ENCODE results near the gene ADARB2.
"Not testable (repeated sequence)": the region's sequence is repeated elsewhere in the genome, so short reads cannot be mapped to it uniquely, and the experiment has no call there.

The ADARB2 gene

GRCh38 chr10:1414893-1415292, 322.4 kb downstream of the ADARB2 start:
- DNase-seq = no peak

GRCh38 chr10:1414346-1414745, 323.0 kb downstream of the ADARB2 start:
- not testable (repeated sequence) for DNase-seq

GRCh38 chr10:1413823-1414222, 323.5 kb downstream of the ADARB2 start:
- DNase-seq = no peak

GRCh38 chr10:1413256-1413655, 324.1 kb downstream of the ADARB2 start:
- no peak for DNase-seq

GRCh38 chr10:1412531-1413189, 324.7 kb downstream of the ADARB2 start:
- DNase-seq = no peak

GRCh38 chr10:1411956-1412355, 325.4 kb downstream of the ADARB2 start:
- no peak for DNase-seq

GRCh38 chr10:1411451-1411850, 325.9 kb downstream of the ADARB2 start:
- no peak for DNase-seq

- no peak for DNase-seq
These were observed 326.6 kb downstream of the ADARB2 start for GRCh38 chr10:1410469-1411395.

- DNase-seq = no peak
These were observed 327.3 kb downstream of the ADARB2 start for GRCh38 chr10:1410032-1410431.

- no peak for DNase-seq
These were observed 327.9 kb downstream of the ADARB2 start for GRCh38 chr10:1409392-1409791.

GRCh38 chr10:1408651-1409367, 328.5 kb downstream of the ADARB2 start:
- DNase-seq = no peak

GRCh38 chr10:1406967-1407945, 330.1 kb downstream of the ADARB2 start:
- no peak for DNase-seq

- no peak for DNase-seq
These were observed 331.0 kb downstream of the ADARB2 start for GRCh38 chr10:1406132-1406966.

- no peak for DNase-seq
These were observed 332.7 kb downstream of the ADARB2 start for GRCh38 chr10:1404323-1405260.

GRCh38 chr10:1403508-1404322, 333.6 kb downstream of the ADARB2 start:
- no peak for DNase-seq

- DNase-seq = no peak
These were observed 334.4 kb downstream of the ADARB2 start for GRCh38 chr10:1402816-1403507.

- DNase-seq = no peak
These were observed 335.1 kb downstream of the ADARB2 start for GRCh38 chr10:1402016-1402770.
